Activated CD8-positive, alpha-beta memory T cell treated with anti-CD3 and anti-CD28 coated beads, Interleukin-2, amount 50 U/mL, for 24 hours (primary cell): ENCODE results near the gene DRC1.

Experiments
- DNase-seq: peaks from one replicate; pipeline ENCODE4 v3.0.0-alpha.2; 2020; ENCODE audit errors: extremely low read depth

DRC1 gene

DNA sequence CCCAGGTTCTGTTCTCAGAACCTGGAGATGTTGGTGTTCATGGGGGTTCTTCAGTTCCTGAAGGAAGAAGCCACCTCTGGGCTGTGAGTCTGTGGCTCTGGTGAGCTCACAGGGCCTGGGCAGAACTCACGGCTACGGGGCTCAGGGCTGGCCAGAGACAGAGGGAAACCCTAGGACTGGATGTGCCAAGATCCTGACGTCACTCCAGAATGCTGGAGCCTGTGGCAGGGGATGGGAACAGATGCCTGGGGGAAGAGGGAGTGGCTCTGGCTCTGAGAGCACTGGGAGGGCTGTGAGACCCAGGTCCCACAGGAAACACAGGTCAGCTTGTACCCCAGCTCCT is 76.2 kb downstream of the DRC1 start, which contains the start of gene OTOF:
Gene OTOF (minus strand): TSS at position 214 of the 343 bp plus-strand sequence.
- no peak for DNase-seq

DNA sequence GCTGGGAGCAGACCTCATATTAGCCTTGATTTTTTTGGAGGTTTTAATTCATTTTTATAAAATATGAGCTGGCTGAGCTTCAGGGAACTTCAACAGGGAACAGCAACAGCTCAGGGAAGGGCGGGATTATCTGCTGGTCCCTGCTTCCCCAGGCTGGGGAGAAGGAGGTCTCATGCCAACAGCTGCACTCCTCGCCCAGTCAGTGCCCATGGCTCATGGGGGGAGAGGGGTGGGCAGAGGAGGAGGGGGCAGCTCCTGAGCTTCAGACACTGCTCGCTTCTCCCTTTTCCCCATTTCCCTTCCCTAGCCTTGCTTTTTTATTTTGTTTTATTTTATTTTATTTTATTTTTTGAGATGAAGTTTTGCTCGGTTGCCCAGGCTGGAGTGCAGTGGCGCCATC is 76.6 kb downstream of the DRC1 start:
- no peak for DNase-seq

GRCh38 chr2:26479131-26479788 is 77.5 kb downstream of the DRC1 start:
- no peak for DNase-seq

GRCh38 chr2:26479789-26480565 is 78.3 kb downstream of the DRC1 start:
- no peak for DNase-seq

DNA sequence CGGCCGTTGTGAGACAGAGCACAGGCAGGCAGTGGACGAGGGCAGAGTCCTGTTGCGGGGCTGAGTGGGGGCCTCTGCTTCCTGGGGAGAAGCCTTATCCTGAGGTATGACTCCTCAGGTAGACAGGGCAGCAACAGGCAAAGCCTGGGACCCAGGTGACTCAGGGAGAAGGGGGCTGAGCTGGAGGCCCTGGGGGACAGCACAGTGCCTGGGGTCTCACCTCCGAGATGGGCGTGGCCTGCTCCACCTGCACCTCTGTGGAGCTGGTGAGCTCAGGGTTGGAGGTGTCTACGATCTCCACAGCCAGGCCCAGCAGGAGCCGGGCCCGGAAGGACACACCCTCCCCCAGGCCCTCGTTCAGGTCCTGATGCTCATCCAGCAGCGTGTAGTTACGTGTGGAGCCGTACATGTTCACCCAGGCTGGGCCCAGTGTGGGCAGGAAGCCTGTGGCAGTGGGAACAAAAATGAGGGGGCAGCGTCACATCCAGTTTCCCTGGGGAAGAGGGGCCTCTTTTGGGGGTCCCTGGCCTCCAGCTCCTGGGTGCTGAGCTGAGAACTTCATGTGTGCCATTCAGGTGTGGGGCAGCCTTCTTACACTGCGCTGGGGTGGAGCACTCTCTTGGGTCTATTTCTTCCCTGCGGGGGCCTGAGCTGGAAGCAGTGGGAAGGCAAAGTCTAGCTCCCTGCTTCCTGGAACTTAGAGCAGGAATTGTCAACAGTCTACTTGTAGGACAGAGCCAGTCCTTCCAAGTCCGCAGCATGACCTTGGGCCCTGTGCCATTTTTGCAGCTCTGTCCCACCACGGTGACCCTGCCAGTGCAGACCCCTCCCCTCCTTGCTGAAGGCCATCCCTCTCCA is 79.1 kb downstream of the DRC1 start:
- no peak for DNase-seq

DNA sequence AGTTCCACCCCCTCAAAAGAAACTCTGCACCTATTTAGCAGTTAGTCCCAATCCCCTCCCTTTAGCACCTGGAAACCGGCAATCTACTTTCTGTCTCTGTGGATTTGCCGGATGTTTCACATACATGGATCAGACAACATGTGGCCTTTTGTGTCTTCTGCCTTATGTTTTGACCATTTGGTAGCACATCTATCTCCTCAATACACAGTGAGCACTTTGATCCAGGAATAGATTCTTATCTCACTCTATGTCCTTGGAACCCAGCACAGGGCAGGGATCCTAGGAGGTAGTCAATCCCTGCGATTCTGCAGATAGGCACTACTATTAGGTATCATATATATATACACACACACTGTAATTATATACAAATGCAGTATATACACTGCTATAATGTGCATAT is 80.0 kb downstream of the DRC1 start:
- DNase-seq = no peak

GRCh38 chr2:26482211-26483026 is 80.7 kb downstream of the DRC1 start:
- DNase-seq = no peak

DNA sequence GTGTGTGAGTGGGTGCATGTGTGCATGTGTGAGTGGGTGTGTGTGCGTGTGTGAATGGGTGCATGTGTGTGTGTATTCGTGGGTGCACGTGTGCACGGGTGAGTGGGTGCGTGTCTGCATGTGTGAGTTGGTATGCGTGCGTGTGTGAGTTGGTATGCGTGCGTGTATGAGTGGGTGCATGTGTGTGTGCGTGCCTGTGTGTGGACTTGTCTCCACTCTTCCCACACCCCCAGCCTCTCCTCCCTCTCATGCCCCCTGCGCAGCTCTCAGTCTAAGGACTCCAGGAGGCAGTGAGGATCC is 81.3 kb downstream of the DRC1 start:
- DNase-seq = no peak

GRCh38 chr2:26483516-26483915 is 81.8 kb downstream of the DRC1 start:
- no peak for DNase-seq

DNA sequence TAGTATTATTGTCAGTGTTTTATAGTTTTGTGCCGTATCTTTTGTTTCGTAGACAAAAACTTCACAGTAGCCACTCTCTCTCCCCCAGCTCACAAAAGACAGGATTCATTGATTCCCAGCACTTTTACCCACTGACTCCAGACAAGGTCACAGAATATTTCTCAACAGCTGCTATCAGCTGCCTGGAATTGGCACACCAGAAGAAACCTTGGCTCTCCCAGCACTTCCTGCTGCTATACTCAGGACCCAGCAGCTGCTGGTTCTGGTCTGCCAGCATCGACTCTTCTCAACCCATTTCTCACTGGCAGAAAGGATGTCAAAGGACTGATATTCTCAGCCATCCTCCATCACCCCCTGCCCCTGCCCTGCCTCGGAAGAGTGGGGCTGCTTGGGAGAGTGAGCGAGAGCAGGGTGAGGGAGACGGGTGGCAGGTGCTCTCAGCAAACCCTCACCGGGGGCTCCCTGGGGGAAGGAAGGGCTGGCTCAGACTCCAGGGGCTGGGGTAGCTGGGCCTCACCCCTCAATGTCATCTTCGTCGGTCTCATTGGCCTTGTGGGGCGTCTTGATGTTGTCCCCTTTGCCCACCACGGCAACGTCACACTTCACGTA is 82.3 kb downstream of the DRC1 start:
- DNase-seq = no peak

DNA sequence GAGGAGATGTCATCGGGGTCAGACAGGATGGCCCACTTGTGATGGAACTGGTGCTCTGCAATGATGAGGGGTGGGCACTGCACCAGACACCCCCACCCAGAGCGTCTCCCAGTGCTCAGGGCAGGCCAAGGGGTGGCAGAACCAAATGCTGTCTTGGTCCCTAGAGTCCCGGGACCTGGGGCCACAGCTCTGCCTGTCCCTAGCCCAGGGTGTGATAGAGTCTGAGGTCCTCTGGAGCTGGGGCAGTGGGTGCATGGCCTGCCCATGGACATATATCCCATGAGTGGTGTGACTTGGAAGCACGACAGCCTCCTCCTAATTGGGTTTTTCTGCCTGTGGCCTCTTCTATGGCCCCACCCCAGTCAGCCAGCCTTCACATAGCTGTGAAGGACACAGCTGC is 82.9 kb downstream of the DRC1 start:
- no peak for DNase-seq

GRCh38 chr2:26485099-26485498 is 83.4 kb downstream of the DRC1 start:
- no peak for DNase-seq

DNA sequence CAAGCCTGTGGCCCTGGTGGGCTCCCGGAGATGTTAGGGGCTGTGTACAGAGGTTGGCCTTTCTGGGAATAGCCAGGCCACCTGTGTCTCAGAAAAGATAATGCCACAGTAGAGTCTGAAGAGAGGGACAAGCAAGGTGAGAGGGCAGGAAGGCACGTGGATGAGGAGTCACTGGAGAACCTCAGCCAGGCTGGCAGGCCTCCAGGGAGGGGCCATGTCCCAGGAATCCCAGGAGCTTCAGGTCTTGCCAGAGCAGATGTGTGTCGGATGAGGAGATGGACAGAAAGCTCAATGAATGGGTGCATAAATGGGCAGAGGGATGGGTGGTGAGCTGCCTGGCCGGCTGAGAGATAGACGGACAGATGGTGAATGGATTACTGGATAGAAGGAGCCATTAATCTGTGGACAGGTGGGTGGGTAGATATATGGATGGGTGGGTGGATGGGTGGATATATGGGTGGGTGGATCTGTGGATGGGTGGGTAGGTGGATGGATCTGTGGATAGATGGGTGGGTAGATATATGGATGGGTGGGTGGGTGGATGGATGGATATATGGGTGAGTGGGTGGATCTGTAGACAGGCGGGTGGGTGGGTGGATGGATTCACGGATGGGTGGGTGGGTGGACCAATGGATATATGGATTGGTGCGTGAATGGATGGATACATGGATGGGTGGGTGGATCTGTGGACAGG is 84.2 kb downstream of the DRC1 start:
- DNase-seq = no peak

GRCh38 chr2:26486789-26487188 is 85.1 kb downstream of the DRC1 start:
- no peak for DNase-seq

- DNase-seq = no peak
Observed at GRCh38 chr2:26487192-26487591, 85.5 kb downstream of the DRC1 start.

GRCh38 chr2:26488463-26489212 is 86.9 kb downstream of the DRC1 start:
- DNase-seq = no peak

DNA sequence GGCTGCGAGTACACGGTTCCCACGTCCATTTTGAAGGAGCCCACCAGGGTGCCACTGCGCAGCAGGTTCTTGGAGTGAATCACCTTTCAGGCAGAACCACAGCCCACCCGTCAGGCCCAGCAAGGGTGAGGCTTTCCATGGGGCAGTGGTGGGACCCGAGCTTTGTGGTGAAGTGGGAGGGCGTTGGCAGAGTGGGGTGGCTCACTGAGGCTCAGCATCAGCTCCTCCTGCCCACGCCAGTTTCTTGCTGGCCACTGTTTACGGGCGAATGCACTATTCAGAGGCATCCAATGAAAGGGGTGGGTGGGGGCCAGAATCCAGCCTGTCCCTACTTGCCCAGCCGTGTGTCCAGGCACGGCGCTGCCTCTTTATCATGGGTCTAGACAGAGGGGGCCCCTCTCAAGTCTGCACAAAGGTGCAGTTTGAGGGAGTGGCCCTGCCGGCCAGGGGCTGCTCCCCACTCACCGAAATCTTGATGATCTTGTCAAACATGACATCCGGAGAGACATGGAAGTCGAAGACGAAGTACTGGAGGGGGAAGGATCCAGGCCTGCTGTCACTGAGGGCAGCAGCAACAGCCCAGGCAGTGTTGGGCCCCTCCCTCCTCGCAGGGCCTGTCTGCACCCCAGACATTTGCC is 87.6 kb downstream of the DRC1 start:
- no peak for DNase-seq

DNA sequence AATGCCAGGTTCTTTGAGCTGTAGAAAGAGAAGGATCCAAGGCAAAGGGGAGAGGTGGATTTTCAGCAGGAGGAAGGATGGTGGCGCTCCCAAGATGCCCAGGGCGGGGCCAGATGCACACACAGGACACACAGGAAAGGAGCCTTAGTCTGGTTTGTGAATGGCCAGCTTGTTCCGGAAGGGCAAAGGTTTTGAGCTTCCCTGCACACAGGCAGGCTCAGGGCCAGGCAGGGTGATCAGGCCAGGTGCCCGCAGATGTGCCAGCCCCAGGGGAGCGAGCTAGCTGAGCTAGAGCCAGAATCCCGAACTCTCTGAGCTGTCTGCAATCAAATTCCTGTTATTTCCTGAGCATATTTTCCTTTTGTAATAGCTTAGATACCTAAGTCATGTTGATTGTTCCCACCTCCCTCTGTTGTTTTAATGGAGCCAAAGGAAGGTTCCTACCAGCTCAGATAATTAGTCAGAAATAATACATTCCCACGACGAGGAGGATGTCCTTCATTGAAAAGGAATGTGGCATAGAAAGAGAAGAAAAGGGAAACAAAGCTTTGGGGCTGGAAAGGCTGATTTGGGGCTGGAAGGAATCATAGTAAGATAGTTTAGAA is 89.9 kb downstream of the DRC1 start:
- no peak for DNase-seq
